ENCODE data around the gene TDRD9.

GRCh38 chr14:104090071-104090748, 162.0 kb downstream of the TDRD9 start:
- TF ChIP-seq CTCF (IDR thresholded peaks at IDR 0.05 in 4 of 5, conservative IDR thresholded peaks at IDR 0.05 in 1 of 5) (no peak), POLR2A (IDR thresholded peaks at IDR 0.05) (no peak)
